LoVo (cell line): ENCODE data around the gene FBXL13.

Source experiments
- DNase-seq: peaks from one replicate; pipeline ENCODE4 v3.0.0-alpha.2; 2016; ENCODE audit warnings: low spot score

Gene FBXL13

DNA sequence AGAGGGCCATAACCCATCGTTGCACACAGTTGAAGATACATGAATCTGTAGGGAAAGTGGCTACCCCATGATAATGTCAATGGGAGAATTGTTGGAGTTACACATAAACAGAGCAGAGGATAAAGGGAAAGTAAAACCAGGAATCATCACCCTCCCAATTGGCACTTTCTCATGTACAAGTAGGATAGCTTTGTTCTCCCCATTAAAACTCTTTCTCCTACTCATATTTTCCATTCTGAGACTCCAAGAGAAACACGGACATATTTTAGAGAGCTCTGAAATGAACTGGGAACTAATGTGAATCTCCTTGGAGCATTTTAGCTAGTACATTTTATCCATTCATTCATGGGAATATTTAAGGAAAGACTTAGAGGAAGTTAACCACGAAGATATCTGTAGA lies 179.0 kb downstream of the FBXL13 start:
- no peak for DNase-seq

DNA sequence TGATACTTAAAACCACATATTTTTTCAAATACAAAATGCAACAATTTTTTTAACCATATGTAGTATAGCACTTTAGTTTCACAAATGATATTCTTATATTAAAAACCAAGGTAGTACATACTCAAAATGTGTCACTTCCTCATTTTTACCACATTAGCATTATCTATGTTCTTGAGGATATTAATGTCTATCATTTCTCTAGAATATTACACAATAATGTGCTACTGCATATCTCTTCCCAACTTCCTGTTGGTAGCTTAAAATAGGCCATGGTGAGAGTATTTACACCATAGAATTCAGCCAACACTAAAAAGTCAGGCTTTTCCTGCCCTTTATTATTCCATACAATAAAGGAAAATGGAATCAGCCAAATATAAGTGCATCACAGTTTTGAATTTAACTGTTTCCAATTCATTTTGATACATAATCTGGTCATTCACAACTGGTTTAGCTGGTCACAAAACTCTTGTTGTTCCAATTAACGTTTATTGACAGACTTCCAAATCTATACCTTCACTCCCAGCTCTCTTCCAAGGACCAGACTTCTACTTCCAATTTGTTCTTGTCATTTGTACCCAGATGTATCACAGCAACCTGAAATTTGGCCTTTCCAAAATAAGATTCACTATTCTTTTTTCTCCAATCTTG lies 181.8 kb downstream of the FBXL13 start:
- no peak for DNase-seq

DNA sequence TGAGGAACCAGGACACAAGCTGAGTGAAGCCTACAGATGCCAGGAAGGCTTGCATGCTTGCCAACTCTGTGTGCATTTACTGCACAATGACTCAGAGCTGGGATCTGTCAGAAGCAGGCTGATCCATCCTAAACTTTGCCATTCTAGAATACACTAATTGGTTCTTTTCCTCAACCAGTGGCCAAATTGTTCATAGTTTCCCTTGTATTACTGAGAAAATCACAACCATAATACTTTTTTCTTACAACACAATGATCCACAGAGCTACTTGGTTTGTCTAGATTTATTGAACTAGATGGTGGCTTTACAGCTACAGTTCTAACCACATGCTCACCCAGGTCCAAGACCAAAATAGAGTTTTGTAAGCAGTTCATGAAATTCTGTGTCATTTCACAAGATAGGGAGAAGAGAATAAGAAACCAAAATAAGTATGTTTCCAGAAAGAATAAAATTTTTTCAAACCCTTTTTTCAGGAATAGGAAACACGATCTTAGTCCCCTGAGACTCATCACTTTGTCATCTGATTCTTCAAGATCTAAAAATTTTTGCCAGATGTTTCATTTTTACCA lies 182.8 kb downstream of the FBXL13 start:
- peak; percentile 58 for DNase-seq

DNA sequence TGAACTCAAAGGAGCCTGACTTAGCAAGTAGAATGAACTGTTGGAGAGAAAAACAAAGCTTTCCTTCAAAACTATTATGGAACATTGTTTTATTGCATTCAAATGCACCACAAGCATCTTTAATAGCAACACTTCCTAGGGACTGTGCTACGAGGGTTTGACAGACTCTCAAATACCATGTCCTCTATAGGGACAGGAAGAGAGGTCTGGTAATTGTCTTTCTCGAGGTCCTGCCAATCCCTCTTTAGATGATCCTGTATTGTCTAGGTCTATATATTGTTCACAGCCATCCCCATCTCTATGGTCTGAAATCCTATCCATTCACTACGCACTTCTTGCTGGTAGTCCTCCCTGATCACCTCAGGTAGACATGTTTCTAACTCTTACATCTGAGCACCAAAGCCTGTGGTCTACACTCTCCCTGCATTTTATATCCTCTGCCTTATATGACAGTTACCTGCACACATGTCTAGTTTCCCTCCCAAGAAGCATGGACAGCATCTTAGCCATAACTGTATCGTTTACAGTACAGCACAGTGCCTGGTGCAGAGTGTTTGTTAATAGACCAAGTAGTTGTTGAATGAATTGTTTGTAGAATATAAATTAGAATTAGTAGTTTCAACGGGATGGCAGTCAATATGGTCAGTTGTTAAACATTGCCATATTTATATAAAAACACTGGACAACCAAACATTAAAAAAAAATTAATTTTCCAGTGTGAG lies 183.5 kb downstream of the FBXL13 start:
- no peak for DNase-seq

DNA sequence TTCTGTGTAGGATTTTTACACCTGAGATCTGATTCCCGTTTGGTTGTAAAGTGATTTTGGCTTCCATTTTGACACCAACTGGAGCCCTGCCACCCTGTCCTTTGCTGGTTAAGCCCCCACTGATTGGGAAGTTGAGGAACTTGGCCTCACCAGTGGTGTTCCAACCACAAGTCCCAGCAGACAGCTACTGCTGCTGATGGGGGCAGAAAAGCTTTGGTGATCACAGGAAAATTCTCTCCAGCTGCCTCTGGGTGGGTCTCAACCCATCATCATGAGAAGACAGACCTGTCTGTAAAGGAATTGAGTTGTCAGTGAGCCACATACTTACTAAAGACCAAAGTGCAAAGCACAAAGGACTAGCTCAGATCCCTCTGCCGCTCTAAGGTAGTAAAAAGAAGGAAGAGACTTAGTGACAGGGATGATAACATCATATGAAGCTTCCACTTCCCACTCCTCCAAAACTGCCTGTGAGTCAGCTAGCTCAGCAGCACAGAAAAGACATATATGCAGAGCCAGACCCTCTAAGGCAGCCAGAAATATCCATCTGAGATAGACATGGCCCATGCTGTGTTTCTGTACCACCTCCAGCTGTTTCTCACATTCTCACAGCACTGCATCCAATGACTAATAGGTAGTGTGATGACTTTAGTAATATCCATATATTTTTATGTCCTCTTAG lies 184.2 kb downstream of the FBXL13 start:
- no peak for DNase-seq

DNA sequence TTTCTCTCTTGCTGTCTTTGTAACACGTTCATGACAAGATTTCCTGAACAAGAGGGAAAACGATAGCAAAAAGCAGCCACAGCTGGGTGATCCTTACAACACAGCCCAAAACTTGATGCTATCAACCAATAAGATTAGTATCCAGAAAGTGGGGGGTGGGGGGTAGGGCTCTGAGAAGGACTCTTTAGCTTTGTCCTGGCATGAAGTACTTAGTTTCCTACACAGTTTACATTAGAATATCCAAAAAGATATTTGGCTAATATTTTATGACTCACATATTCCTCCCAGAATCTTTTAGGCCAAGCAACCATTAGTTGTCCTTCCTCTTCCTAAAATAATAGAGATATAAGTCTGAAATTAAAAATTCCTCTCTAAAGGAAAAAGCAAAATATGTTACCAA lies 184.7 kb downstream of the FBXL13 start:
- DNase-seq, result no peak

DNA sequence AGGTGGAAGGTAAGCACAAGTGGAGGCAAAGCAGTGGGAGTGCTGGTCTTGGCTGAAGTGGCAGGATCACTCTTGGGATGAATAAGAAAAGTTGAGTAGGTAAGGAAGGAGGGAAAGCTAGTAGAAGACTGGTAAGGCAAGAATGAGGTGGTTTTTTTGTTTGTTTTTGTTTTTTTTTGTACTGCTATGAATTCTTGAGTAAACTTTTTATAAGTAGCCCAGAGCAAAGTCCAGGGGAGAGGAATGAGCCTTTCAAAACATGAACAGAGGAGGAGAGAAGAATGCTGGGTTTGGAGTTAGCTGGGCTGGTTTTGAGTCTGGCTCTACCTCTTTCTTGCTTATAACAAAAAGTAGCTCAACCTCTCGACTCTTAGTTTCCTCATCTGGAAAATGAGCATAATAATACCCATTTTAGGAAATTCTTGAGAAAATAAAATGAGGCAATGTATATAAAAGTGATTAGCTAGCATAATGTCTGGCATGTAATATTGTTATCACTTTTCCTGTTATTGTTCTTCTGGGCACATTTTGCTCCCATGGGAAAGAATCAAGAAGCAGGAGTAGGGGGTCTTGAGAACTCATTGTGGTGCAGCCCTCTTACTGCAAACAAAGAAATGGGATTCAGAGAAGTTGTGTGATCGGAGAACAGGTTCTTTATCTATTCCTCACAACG lies 185.9 kb downstream of the FBXL13 start:
- DNase-seq, result peak; percentile 60

DNA sequence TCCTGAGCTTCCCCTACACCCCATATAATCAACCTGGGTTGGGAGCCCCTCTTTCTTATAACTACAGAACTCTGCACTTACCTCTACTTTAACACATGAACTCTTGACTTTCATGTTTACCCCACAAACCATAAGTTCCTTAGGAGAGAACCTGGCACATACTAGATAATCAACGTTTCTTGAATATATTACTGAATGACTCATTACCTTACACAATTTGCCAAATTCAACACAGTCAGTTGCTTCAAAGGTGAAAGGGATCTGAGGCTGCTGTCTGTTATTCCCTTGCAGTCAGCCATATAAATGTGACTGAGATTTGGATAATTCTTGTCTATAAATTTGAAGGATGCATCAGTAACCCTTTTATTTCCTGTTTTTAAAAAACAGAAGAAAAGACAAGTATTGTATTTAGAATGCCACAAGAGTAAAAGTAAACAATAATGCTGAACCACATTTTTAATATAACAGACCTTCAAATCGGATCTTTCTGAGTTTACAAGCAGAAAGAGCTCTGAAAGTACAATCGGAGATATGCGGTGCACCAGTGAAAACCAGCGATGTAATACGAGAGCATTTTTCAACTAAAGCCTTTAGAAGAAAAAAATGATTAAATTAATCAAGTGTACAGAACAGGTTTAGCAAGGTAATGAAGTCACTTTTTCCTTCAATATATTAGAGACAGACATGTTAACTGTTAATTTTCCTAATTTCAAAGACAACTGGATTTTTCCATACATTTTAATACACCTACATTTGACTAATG lies 191.3 kb downstream of the FBXL13 start:
- DNase-seq, result peak; percentile 74

DNA sequence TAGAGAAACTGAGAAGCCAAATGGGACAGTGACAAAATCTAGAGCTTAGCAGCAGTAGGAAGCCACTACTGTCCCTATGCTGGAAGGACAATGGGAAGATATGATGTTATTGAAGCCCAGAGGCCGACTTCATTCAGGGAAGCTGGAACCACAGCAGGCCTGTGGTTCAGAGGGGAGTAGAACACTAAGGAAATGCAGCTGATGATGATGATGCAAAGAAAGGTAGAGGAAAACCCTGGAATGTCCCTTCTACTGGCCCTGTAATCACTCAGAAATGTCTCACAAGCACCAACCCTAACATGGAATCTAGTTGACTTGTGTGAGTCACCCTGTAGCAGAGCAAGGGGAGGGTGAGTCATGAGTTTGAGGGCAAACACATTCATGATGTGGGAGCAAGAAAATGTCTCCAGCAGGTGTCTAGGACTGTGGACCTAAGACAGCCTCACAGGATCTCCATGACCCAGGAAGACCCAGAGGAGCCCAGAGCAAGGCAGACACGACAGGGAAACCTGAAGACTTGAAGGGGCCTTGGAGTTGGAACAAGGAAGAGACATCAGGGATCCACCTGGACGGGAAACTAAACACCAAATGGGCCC lies 198.8 kb downstream of the FBXL13 start:
- peak; percentile 99 for DNase-seq

DNA sequence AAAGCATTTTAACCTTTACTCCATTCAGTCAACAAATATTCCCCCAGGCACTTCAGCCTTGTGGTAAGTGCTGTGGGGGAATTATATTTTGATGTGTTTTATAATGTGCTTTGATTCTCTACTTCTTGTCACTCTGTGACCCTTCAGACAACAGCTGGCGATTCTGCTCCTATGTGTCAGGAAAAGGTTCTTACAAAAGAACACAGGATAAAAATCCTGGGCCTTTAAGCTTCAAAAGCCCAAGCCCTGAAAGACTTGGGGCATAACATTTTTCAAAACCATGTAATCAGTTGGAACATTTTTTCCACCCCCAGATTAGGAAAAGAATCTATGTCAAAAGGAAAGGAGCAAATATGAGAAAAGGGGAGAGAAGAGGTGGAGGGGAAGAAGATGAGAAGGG lies 199.6 kb downstream of the FBXL13 start:
- no peak for DNase-seq

DNA sequence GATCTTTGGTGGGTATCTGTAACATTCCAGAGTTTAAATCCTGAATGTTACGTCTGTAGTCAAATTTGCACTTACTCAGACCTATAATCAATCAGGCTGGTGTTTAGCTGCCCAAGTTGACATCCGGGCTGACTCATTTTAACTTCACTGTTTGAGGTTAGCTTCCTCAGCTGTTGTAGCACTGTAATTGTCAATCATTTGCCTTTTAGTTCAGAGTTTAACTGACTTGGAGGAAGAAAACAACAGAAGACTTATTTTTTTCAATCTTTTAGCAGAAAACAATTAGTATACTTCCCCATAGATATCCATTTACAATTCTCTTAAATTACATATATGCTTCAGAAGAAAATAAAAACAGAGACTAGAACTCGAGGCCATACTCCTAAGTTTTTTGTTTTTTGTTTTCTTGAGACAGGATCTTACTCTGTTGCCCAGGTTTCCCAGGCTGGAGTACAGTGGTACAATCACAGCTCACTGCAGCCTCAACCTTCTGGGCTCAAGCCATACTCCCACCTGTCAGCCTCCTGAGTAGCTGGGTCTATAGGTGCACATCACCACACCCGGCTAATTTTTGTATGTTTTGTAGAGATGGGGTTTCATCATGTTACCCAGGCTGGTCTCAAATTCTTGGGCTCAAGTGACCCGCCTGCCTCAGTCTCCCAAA lies 200.3 kb downstream of the FBXL13 start:
- no peak for DNase-seq

DNA sequence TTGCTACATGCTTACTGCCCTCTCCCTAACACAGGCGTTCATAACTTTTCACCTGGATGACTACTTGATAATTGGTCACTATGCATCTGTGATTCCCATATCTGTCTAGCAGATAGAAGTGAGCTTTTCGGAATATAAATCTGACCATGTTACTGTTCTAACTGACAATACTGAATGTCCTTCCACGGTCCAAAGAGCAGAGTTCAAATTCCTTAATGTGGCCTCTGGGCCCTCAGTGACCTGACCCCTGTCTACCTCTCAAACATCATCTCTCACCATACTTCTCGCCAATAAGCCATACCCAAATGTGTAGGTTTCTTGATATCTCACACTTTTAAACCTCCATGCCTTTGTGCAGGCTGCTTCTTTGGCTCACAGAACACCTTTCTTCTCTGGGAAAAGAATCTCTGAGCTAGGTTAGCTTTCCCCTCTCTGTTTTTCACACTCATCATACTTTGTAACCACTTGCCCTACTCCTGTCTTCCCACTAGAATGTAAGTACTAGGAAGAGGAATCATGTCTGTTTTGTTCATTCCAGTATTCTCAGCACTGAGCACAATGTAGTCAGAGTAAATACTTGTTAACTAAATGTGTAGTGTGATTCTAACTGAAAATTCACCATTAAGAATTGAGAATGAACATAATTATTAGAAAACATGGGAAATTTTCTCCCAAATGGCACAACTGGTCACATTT lies 201.0 kb downstream of the FBXL13 start:
- no peak for DNase-seq

DNA sequence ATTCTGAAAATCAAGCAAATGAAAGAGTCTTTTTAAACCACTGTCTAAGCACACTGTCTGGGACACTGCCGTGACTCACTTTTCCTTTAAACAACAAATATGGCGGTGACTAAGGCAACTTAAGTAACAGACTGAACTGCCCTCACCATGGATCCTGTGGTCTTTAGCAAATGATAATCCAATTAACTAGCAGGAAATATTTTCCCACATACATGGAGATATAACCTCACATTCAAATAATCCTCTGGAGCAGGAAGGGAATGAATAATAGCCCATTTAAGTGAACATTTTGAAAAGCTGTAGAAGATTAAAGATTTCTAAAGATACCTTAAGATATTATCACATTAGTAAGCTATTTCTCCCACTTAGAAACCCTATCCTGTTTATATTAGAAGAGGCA lies 202.1 kb downstream of the FBXL13 start:
- DNase-seq, result no peak

DNA sequence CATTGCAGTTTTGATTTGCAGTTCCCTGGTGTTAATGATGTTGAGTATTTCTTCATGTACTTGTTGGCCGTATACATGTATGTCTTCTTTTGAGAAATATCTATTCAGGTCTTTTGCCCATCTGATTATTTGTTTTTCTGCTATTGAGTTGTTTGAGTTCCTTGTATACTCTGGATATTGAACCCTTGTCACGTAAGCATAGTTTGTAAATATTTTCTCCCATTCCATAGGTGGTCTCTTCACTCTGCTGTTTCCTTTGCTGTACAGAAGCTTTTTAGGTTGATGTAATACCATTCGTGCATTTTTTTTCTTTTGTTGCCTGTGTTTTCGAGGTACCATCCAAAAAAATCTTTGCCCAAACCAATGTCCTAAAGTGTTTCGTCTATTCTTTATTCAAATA lies 205.4 kb downstream of the FBXL13 start:
- DNase-seq, result no peak

DNA sequence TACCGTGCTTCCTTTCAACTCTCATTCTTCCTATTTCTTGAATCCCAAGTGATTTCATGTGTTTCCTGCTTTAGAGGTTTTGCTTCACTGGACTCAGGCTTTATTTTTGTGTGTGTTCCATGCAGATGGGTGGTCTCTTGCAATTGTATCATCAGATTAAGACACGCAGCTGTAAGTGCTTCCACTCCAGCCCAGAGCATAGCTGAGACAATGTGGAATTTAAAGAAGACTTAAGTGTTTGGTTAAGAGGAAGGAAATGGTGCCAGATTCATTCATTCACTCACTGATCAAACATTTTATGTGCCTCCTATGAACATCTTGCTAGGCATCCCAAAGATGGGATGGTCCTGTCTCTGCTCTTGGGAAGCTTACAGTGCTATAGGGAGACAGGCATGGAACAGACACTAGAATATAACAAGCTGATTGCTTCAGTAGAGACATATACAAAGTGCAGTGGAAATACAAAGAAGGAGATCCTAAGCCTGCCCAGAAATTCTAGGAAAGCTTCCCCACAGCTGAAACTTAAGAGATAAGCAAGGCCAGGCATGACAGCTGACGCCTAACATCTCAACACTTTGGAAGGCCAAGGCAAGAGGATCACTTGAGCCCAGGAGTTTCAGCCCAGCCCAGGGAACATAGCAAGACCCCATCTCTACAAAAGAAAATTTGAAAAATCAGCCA lies 207.9 kb downstream of the FBXL13 start:
- no peak for DNase-seq

DNA sequence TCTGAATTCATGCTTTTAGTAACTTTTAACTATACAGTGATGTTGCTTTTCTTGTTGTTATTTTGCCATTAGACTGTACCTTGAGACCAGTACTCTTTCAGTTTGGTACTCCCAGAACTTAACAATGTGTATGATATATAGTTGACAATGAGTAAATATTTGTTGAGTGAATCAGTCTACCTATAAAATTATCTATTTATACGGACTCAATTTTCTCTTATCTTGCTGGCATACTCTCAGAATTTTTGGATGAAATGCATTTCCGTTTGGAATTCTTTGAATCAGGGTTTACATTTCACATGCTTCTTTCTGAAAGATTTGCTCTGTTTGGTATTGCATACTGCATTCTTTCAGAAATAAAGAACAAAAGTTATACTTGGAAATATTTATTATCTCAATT lies 209.6 kb downstream of the FBXL13 start:
- DNase-seq, result no peak

DNA sequence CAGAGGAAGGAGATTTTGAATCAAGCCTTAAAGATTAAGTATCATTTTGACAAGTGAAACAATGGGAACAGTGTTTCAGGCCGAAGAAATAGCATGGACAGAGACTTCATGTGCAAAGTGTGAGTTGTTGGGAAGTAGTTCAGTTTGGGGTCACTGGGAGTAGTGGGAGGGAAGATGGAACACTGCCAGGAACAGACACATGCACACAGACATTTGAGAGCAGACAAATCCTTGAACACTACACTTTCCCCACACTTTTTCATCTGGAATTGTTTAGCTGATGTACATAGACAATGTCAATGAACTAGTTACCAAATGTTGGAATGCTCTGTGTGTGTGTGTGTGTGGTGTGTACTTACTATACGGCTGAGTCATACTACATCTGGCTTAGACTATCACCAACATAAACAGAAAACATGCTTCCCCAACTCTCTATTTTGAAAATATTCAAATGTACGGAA lies 214.2 kb downstream of the FBXL13 start:
- no peak for DNase-seq

DNA sequence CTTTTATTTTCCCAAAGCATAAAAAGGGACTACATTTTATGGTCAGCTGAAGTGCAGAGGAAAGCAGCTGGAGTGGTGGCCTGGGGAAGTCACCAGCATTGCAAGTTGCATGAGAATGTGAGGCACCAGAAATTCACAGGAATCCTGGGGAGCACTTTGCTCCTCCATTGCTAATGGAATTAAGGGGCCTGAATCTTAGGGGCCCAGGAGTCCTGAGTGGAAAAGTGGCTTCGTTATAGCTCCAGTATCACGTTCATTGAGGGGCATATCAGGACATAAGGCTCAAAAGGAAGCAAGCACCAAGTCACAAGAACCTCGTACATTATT lies 214.8 kb downstream of the FBXL13 start:
- DNase-seq, result no peak

DNA sequence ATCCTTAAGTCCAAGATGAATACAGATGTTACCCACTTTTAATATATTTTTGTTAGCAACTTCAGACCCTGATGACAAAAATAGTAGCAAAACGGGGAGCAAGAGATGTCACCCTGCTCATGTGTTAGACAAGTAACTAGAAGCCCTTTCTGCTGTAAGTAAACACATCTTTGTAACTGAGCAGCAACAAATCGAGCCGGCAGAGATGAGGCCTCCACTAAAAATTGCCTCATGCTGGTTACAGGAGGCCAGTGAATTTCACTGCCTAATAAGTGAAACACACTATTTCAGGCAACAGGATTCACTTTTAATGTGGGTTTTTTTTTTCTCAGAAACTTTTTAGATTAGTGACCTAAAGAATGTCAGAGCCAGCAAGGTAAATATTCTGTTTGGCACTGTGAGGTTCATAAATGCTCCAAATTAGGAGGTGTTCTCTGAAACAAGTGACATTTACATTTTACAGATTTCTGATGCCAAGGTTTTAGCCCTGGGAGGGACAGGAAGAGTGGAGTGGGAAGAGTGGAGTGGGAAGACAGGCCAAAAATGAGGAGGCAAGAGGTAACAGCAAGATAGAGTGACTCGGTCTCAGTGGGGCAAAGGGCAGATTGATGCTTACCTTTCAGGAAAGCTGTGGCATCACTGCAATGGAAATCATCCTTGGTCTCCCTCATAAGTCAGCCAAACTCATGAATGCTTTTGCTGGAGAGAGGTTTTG lies 215.4 kb downstream of the FBXL13 start:
- no peak for DNase-seq
